Umbilical cord (tissue), 2 donors: Measurements from ENCODE around the gene GUK1. TPM values are rescaled to one million over a fixed set of nuclear protein-coding genes. Genes with fewer than 3 reads are reported as not detected.
"Not testable (repeated sequence)": the region's sequence is repeated elsewhere in the genome, so short reads cannot be mapped to it uniquely, and the experiment has no call there.

Experiments used
- DNase-seq: peaks from one replicate; pipeline ENCODE4 v3.0.0-alpha.2; 2015; ENCODE audit warnings: low spot score
- total RNA-seq: library from RNA; depleted of rRNA; stranded (reverse); fragments of >200 nt; gene quantifications from one replicate; pipeline ENCODE4 v1.2.3, GENCODE V29; 2014; ENCODE audit warnings: low replicate concordance; ENCODE audit not compliant: insufficient read depth

GUK1 gene
- total RNA-seq, 1 donor from 2014 or later = 239 TPM

GRCh38 chr1:228104526-228105269, 35.4 kb upstream of the GUK1 start:
- no peak for DNase-seq

GRCh38 chr1:228105270-228105995, 34.6 kb upstream of the GUK1 start:
- no peak for DNase-seq

DNA sequence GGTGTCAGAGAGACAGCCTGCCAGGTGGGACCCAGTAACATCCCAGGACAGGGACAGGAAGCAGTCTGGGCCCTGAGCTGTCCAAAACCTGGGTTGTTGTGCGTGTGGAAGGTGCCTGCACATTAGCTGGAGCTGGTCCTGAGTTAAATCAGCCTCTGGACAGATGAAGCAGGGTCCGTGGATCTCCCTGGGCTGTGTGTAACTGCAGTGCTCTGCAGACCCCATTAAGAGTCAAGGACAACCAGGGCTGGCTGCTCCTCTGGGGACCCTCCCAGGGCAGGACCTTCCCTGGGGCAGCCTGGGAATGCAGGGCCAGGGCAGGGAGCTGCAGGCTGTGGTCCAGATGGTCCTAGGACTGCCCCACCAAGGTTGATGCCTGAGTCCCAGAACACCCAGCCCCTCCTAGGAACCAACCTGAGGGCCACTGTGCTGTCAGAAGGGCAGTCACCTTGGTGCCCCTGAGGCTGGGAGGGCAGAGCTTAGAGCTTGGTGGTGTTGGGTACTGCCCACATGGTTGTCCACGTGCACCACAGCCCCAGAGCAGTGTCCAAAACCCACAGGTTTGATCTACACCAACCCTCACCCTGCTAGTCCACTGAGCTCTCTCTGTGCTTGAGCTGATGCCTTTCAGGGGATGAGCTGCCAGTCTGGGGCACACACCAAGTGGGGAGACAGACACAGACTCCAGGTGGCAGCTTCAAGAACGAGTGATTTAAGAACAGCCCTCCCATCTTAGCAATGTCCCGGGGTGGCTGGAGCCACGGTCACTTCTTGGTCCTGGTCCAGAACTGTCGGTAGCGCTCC, 33.9 kb upstream of the GUK1 start:
- no peak for DNase-seq

GRCh38 chr1:228106800-228107054, 33.4 kb upstream of the GUK1 start:
- DNase-seq = no peak

DNA sequence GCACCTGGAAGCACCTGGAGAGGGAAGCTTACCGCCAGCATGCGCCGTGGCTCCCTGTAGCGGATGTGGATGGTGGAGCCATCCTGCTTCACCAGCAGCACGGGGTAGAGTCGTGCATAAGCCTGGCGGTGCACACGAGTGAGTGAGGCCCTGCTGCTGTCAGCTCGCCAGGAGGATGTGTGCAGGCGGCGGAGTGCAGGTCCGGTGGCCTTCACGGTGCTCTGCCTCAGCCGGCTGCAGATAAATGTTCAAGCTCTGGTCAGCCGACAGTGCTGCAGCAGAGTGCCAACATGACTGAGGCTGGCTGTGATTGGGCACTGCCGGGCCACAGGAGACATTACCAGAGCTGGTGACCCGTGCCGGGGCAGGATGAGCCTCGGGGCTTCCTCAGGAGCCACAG, 32.4 kb upstream of the GUK1 start:
- DNase-seq = no peak

GRCh38 chr1:228108055-228108690, 31.9 kb upstream of the GUK1 start:
- DNase-seq = no peak

DNA sequence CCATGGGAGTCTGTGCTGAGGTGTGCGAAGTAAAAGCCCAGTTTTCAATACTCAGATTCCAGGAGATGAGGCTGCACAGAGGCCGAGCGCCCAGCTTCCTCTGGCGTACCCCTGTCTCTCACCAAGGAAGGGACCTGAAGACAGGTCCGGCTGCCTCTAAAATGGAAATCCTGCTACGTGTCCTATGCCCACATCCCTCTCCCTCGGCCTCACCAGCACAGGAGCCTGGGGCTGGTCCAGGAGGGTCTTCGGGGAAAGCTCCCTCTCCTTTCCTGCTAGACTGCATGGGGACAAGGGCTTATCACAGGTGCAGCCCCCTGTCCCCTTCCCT, 31.4 kb upstream of the GUK1 start:
- no peak for DNase-seq

GRCh38 chr1:228109073-228109961, 30.8 kb upstream of the GUK1 start, which contains the start of gene MRPL55:
Gene MRPL55 (minus strand): TSS chr1:228109299. CDS start chr1:228108260, 1,039 bp downstream.
- DNase-seq = peak; percentile 99

DNA sequence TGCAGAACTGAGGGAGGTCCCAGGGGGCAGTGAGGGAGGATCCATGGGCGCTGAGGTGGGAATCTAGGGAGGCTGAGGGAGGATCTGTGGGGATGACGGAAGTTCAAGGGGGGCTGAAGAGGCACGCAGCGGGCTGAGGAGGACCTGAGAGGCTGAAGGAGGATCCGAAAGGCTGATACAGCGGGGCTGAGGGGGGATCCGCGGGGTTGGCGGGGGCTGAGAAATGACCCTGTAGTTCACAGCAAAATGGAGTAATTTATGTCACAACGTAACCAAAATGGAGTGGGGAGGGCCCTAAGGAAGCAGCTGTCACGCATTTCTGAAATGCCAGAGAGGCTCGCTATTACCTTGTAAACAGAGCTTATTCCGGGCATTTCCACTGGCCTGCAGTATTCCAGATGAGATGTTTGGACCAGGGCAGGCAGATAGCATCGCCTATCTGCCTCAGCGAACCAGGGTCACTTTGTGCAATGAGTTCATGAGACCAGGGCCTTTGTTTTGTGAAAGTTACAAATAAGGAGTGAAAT, 30.1 kb upstream of the GUK1 start:
- DNase-seq = peak; percentile 51

DNA sequence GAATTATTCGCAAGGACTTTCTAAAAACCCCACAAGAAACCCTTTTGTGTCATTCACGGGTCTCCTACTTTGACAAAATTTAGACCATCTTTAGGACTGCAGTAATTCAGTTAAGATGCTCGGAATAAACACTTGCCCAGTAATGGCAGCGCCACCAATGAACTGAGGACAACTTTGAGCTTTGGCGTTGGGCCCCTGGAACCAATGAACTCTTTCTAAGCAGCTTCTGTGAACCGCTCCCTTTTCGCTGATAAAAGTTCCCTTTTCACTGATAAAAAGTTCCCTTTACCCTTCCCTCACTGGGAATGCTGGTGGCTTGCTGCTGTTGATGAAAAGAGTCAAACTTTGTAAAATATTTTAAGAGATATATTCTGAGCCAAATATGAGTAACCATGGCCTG, 29.5 kb upstream of the GUK1 start:
- no peak for DNase-seq

DNA sequence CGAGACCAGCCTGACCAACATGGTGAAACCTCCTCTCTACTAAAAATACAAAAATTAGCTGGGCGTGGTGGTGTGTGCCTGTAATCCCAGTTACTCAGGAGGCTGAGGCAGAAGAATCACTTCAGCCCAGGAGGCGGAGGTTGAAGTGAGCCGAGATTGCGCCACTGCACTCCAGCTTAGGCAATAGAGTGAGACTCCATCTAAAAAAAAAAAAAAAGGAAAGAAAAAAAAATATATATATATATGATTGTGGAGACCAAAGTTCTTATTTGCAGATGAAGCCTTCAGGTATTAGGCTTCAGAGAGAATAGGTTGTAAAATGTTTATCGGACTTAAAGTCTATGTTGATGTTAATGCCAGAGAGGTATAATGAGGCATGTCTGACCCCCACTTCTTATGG, 28.8 kb upstream of the GUK1 start:
- not testable (repeated sequence) for DNase-seq

GRCh38 chr1:228112167-228112566, 27.9 kb upstream of the GUK1 start:
- no peak for DNase-seq

- no peak for DNase-seq
These were observed 27.5 kb upstream of the GUK1 start for GRCh38 chr1:228112617-228113016.

GRCh38 chr1:228114827-228115226, 25.3 kb upstream of the GUK1 start:
- DNase-seq = no peak

DNA sequence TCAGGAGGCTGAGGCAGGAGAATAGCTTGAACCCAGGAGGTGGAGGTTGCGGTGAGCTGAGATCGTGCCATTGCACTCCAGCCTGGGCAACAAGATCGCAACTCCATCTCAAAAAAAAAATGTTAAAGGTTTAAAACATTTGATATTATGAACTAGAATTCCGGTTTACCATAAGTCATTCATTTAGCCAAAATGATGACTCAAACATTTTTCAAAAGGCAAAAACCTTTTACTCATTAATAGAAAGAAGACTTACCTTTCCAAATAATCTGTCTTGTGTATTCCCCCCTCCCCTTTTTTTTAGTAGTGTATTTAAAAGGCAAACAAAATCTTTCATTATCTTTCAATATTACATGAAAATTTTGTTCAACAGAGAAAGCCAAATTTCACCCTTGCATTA, 22.7 kb upstream of the GUK1 start:
- no peak for DNase-seq

GRCh38 chr1:228118040-228118439, 22.0 kb upstream of the GUK1 start:
- no peak for DNase-seq

DNA sequence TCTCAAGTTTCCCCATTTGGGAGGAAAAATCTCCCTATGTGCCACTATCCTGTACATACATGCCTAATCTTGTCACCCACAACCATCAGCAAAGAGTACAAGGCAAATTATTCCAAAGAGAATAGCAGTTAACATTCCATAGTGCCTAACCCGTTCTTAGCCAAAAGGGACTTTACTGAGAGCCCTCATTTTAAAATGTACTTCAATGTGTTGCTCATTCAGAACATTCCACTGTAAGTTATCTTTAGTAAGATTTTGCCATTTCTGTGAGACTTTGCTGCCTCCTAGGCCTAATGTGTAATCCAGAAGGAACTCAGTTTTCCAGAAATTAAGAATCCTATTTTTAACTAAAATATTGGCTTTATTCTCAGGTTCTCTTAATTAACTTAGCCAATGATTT, 19.7 kb upstream of the GUK1 start:
- DNase-seq = peak; percentile 52

DNA sequence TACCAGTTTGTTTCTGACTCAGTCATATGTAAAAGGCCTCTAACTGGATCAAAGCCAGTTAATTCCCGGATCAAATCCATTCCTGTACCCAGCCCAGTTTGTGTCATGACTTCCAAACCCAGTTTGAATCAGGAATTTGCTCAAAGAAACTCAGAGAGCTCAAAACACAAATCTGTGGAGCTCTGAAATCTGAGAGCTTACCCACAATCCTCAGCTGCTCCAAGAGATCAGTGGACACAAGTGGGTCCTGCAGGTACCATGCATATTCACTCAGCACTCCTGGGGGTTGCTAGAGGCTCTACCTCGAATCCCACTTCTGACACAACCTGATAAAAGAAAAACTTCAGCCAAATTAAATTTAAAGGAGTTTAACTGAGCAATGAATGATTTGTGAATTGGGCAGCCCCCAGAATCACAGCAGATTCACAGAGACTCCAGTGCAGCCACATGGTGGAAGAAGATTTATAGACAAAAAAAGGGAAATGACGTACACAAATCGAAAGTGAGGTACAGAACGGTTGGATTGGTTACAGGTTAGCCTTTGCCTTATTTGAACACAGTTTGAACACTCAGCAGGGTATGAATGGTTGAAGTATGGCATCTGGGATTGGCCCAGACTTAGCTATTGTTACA, 19.1 kb upstream of the GUK1 start:
- peak; percentile 80 for DNase-seq

DNA sequence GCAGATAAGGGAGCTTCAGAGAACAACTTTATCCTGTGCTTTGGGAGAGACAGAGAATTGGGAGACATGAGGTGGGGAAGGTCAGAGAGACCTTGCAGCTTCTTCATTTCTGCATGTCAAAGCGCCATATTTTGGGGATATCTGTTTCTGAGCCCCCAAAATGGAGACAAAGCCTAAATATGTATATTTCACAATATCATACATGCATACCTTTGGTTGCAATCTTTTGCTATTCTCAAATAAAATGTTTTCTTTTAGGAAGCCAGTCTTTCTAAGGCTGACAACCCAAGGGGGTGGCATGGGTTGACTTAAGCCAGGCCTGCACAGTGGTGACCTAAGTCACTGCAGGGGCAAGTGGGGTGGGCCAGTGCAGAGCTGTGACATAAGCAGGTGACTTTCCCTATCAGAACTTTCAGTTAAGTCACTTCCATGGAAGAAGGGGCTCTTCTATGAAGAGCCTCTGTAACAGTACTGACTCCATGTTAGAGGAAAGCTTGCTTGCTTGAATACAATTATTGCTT, 17.1 kb upstream of the GUK1 start:
- no peak for DNase-seq

- no peak for DNase-seq
These were observed 16.6 kb upstream of the GUK1 start for GRCh38 chr1:228123505-228123904.
